Uterus (tissue), 2 donors: Measurements from ENCODE around the gene PSG4.
"Not testable (repeated sequence)": the region's sequence is repeated elsewhere in the genome, so short reads cannot be mapped to it uniquely, and the experiment has no call there.

Source experiments
- CTCF ChIP-seq, 4 experiments: fragments of 200-600 bp in 2 of 4; fragments of 450-650 bp in 2 of 4; sonication (generic) in 2 of 4; IDR thresholded peaks; one replicate each; pipeline ENCODE4 v1.5.1; 2016 to 2019; ENCODE audit warnings: antibody characterized with exemption in 4 of 4, mild to moderate bottlenecking in 2 of 4, moderate library complexity in 1 of 4
- POLR2A ChIP-seq, 2 donors: fragments of 450-650 bp; IDR thresholded peaks; one replicate each; pipeline ENCODE4 v1.6.1; 2016; ENCODE audit warnings: antibody characterized with exemption in 2 of 2, mild to moderate bottlenecking in 1 of 2, moderate library complexity in 1 of 2

GRCh38 chr19:43162261-43162660, 43.2 kb downstream of the PSG4 start:
- TF ChIP-seq CTCF, POLR2A (IDR thresholded peaks at IDR 0.05): not testable (repeated sequence)
